HEK293 (cell line): ENCODE measurements around the gene ERICH4.

ENCODE experiments used
- CTCF ChIA-PET: fragments of 350-600 bp; formaldehyde crosslinking; extraction: SDS; loops from one replicate; lab custom pipeline; 2021; ENCODE audit warnings: antibody characterized with exemption; lab: Yijun Ruan, JAX
- POLR2A ChIA-PET: fragments of 300-600 bp; formaldehyde crosslinking; extraction: SDS; loops from one replicate; lab custom pipeline; 2020; ENCODE audit warnings: antibody characterized with exemption, inconsistent platforms; lab: Yijun Ruan, JAX
- H3K27ac ChIP-seq: fragments of 200-500 bp; sonication (Bioruptor generic); 2 replicates; pipeline ENCODE4 v1.5.1; 2014; ENCODE audit warnings: low read depth, low read length, control low read depth, inconsistent platforms; ENCODE audit errors: extremely low read depth
- H3K36me3 ChIP-seq, 2 experiments: fragments of 200-500 bp in 1 of 2; sonication (Bioruptor generic) in 1 of 2; 1 replicate in 1 of 2; 2 replicates in 1 of 2; pipeline ENCODE4 v1.5.1; 2014 to 2017; ENCODE audit warnings: inconsistent platforms in 2 of 2, low read length in 2 of 2; ENCODE audit not compliant: control insufficient read depth in 2 of 2, insufficient read depth in 1 of 2
- H3K4me1 ChIP-seq: fragments of 200-500 bp; sonication (Bioruptor generic); 2 replicates; pipeline ENCODE4 v1.5.1; 2014; ENCODE audit warnings: mild to moderate bottlenecking, low read length, inconsistent platforms; ENCODE audit not compliant: control insufficient read depth, insufficient read depth
- H3K4me3 ChIP-seq: 2 replicates; pipeline ENCODE4 v1.5.1; 2011; ENCODE audit warnings: low read depth, mild to moderate bottlenecking, control low read depth, low read length, moderate library complexity
- H3K9me3 ChIP-seq: fragments of 200-500 bp; sonication (Bioruptor generic); 2 replicates; pipeline ENCODE4 v1.5.1; 2014; ENCODE audit warnings: low read depth, low read length, inconsistent platforms; ENCODE audit not compliant: control insufficient read depth, insufficient read depth
- BCL11A ChIP-seq: fragments of 450-650 bp; formaldehyde crosslinking; IDR thresholded peaks from 2 replicates; pipeline ENCODE4 v1.5.1; 2016; ENCODE audit warnings: low read depth, missing biosample characterization, missing genetic modification characterization
- GLIS2 ChIP-seq: fragments of 450-650 bp; formaldehyde crosslinking; IDR thresholded peaks from 2 replicates; pipeline ENCODE4 v1.5.1; 2016; ENCODE audit warnings: missing biosample characterization, missing genetic modification characterization
- KLF10 ChIP-seq: fragments of 450-650 bp; IDR thresholded peaks from 2 replicates; pipeline ENCODE4 v1.5.1; 2018; ENCODE audit warnings: missing biosample characterization, mild to moderate bottlenecking, missing genetic modification characterization
- SETDB1 ChIP-seq: IDR thresholded peaks from one replicate; pipeline ENCODE4 v1.6.1; 2017; ENCODE audit warnings: mild to moderate bottlenecking, low read length, moderate library complexity, mixed read lengths; ENCODE audit not compliant: insufficient read length
- TRIM28 ChIP-seq: IDR thresholded peaks from 2 replicates; pipeline ENCODE4 v1.6.1; 2011; ENCODE audit warnings: low read length, control low read depth, borderline replicate concordance
- WT1 ChIP-seq: fragments of 450-650 bp; formaldehyde crosslinking; IDR thresholded peaks from 2 replicates; pipeline ENCODE4 v1.5.1; 2016; ENCODE audit warnings: missing biosample characterization, missing genetic modification characterization
- ZNF112 ChIP-seq: fragments of 450-650 bp; formaldehyde crosslinking; IDR thresholded peaks from 2 replicates; pipeline ENCODE4 v1.5.0; 2017; ENCODE audit warnings: missing biosample characterization, missing genetic modification characterization
- ZNF248 ChIP-seq: fragments of 450-650 bp; formaldehyde crosslinking; IDR thresholded peaks from 2 replicates; pipeline ENCODE4 v1.5.1; 2017; ENCODE audit warnings: missing biosample characterization, missing genetic modification characterization
- ZNF266 ChIP-seq: fragments of 450-650 bp; formaldehyde crosslinking; IDR thresholded peaks from 2 replicates; pipeline ENCODE4 v1.5.1; 2016; ENCODE audit warnings: missing biosample characterization, missing genetic modification characterization, low read depth
- ZNF571 ChIP-seq: fragments of 450-650 bp; formaldehyde crosslinking; IDR thresholded peaks from 2 replicates; pipeline ENCODE4 v1.5.0; 2017; ENCODE audit warnings: missing biosample characterization, missing genetic modification characterization
- ZNF837 ChIP-seq: fragments of 450-650 bp; formaldehyde crosslinking; IDR thresholded peaks from 2 replicates; pipeline ENCODE4 v1.5.1; 2016; ENCODE audit warnings: missing biosample characterization, missing genetic modification characterization
- ZSCAN23 ChIP-seq: fragments of 450-650 bp; formaldehyde crosslinking; IDR thresholded peaks from 2 replicates; pipeline ENCODE4 v1.5.1; 2016; ENCODE audit warnings: missing biosample characterization, missing genetic modification characterization
- ZXDB ChIP-seq: fragments of 450-650 bp; formaldehyde crosslinking; IDR thresholded peaks from 2 replicates; pipeline ENCODE4 v1.5.1; 2016; ENCODE audit warnings: missing biosample characterization, missing genetic modification characterization
- TF ChIP-seq, protein P1 (sequence below): fragments of 450-650 bp; formaldehyde crosslinking; conservative IDR thresholded peaks from 2 replicates; pipeline ENCODE4 v1.5.1; 2016; ENCODE audit warnings: low read depth, missing biosample characterization, missing genetic modification characterization
- TF ChIP-seq, protein P2 (sequence below): fragments of 450-650 bp; formaldehyde crosslinking; IDR thresholded peaks from 2 replicates; pipeline ENCODE4 v1.5.1; 2016; ENCODE audit warnings: missing biosample characterization, missing genetic modification characterization
- TF ChIP-seq, protein P3 (sequence below): fragments of 450-650 bp; formaldehyde crosslinking; IDR thresholded peaks from 2 replicates; pipeline ENCODE4 v1.5.1; 2016; ENCODE audit warnings: missing biosample characterization, missing genetic modification characterization
- TF ChIP-seq, protein P4 (sequence below): fragments of 450-650 bp; formaldehyde crosslinking; IDR thresholded peaks from 2 replicates; pipeline ENCODE4 v1.5.1; 2017; ENCODE audit warnings: missing biosample characterization, missing genetic modification characterization
- TF ChIP-seq, protein P5 (sequence below): fragments of 450-650 bp; formaldehyde crosslinking; IDR thresholded peaks from 2 replicates; pipeline ENCODE4 v1.5.1; 2016; ENCODE audit warnings: missing biosample characterization, missing genetic modification characterization, borderline replicate concordance
- TF ChIP-seq, protein P6 (sequence below): fragments of 450-650 bp; formaldehyde crosslinking; IDR thresholded peaks from 2 replicates; pipeline ENCODE4 v1.5.1; 2016; ENCODE audit warnings: missing biosample characterization, missing genetic modification characterization, low read depth

ERICH4 gene

DNA sequence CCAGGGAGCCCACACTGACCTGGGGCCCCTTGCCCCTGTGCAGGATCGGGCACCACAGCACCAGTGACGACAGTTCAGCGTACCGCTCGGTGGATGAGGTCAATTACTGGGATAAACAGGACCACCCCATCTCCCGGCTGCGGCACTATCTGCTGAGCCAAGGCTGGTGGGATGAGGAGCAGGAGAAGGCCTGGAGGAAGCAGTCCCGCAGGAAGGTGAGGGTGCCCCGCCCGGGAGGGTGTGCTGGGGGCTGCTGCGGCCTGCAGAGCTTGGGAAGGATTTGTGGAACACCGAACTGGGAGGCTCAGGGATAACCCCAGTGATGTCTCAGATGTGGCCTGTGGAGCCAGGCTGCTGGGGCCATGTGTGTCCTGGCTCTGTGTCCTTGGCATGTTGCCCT lies 20.0 kb upstream of the ERICH4 start:
- peaks cover 24 to 53% of the 10 kb centered on the region in 2 experiments for H3K36me3 ChIP-seq
- H3K27ac ChIP-seq, result no peak overlapping the region
- peaks cover 13% of the 10 kb centered on the region for H3K4me1 ChIP-seq
- POLR2A ChIA-PET, result no interaction called here
- H3K9me3 ChIP-seq, result no peaks in the 10 kb centered on the region
- CTCF ChIA-PET, result no interaction called here
- no peak overlapping the region for H3K4me3 ChIP-seq
- TF ChIP-seq, protein P1, sequence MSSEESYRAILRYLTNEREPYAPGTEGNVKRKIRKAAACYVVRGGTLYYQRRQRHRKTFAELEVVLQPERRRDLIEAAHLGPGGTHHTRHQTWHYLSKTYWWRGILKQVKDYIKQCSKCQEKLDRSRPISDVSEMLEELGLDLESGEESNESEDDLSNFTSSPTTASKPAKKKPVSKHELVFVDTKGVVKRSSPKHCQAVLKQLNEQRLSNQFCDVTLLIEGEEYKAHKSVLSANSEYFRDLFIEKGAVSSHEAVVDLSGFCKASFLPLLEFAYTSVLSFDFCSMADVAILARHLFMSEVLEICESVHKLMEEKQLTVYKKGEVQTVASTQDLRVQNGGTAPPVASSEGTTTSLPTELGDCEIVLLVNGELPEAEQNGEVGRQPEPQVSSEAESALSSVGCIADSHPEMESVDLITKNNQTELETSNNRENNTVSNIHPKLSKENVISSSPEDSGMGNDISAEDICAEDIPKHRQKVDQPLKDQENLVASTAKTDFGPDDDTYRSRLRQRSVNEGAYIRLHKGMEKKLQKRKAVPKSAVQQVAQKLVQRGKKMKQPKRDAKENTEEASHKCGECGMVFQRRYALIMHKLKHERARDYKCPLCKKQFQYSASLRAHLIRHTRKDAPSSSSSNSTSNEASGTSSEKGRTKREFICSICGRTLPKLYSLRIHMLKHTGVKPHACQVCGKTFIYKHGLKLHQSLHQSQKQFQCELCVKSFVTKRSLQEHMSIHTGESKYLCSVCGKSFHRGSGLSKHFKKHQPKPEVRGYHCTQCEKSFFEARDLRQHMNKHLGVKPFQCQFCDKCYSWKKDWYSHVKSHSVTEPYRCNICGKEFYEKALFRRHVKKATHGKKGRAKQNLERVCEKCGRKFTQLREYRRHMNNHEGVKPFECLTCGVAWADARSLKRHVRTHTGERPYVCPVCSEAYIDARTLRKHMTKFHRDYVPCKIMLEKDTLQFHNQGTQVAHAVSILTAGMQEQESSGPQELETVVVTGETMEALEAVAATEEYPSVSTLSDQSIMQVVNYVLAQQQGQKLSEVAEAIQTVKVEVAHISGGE (tag by site-specific recombination), result no peak
- TF ChIP-seq KLF10 (tag by site-specific recombination) (no peak), ZNF248 (tag by site-specific recombination) (no peak), ZNF266 (tag by site-specific recombination) (no peak), TRIM28 (no peak), ZXDB (tag by site-specific recombination) (no peak)
- TF ChIP-seq, protein P2, sequence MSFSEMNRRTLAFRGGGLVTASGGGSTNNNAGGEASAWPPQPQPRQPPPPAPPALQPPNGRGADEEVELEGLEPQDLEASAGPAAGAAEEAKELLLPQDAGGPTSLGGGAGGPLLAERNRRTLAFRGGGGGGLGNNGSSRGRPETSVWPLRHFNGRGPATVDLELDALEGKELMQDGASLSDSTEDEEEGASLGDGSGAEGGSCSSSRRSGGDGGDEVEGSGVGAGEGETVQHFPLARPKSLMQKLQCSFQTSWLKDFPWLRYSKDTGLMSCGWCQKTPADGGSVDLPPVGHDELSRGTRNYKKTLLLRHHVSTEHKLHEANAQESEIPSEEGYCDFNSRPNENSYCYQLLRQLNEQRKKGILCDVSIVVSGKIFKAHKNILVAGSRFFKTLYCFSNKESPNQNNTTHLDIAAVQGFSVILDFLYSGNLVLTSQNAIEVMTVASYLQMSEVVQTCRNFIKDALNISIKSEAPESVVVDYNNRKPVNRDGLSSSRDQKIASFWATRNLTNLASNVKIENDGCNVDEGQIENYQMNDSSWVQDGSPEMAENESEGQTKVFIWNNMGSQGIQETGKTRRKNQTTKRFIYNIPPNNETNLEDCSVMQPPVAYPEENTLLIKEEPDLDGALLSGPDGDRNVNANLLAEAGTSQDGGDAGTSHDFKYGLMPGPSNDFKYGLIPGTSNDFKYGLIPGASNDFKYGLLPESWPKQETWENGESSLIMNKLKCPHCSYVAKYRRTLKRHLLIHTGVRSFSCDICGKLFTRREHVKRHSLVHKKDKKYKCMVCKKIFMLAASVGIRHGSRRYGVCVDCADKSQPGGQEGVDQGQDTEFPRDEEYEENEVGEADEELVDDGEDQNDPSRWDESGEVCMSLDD (tag by site-specific recombination), result no peak

DNA sequence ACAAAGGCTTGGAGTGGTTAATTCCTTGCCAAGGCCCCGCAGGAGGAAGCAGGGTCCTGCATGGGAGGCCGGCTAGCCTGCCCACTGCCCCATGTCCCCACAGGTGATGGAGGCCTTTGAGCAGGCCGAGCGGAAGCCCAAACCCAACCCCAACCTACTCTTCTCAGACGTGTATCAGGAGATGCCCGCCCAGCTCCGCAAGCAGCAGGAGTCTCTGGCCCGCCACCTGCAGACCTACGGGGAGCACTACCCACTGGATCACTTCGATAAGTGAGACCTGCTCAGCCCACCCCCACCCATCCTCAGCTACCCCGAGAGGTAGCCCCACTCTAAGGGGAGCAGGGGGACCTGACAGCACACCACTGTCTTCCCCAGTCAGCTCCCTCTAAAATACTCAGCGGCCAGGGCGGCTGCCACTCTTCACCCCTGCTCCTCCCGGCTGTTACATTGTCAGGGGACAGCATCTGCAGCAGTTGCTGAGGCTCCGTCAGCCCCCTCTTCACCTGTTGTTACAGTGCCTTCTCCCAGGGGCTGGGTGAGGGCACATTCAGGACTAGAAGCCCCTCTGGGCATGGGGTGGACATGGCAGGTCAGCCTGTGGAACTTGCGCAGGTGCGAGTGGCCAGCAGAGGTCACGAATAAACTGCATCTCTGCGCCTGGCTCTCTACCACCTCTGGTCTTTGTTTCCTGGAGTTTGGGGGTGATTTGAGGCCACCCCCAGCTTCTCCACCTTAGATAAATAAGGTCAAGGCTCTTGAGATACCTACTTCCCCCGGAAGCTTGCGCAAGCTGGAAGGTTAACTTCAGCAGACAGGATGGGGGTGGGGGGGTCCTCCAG lies 18.4 kb upstream of the ERICH4 start:
- peaks cover 17 to 47% of the 10 kb centered on the region in 2 experiments; a peak in 2 of 3 replicates for H3K36me3 ChIP-seq
- ChIA-PET CTCF (interaction anchor here (0.6 to 1.1 kb wide), 2 partner anchors 15 to 70 kb away, joined by 3 to 6 read pairs; partner anchors contain the start of gene DMAC2), POLR2A (interaction anchor here (1.1 to 1.6 kb wide), 3 partner anchors 15 to 61 kb away, joined by 3 to 9 read pairs (median 3); partner anchors contain the start of genes B9D2 and DMAC2)
- no peak overlapping the region for H3K4me3 ChIP-seq
- peaks cover 13% of the 10 kb centered on the region for H3K4me1 ChIP-seq
- no peaks in the 10 kb centered on the region for H3K9me3 ChIP-seq
- H3K27ac ChIP-seq, result no peak overlapping the region
- TF ChIP-seq GLIS2 (tag by site-specific recombination) (no peak), ZNF571 (no peak), ZNF837 (tag by site-specific recombination) (no peak), ZNF112 (no peak), ZSCAN23 (tag by site-specific recombination) (no peak), BCL11A (tag by site-specific recombination) (no peak), WT1 (no peak), SETDB1 (no peak)
- TF ChIP-seq, protein P3, sequence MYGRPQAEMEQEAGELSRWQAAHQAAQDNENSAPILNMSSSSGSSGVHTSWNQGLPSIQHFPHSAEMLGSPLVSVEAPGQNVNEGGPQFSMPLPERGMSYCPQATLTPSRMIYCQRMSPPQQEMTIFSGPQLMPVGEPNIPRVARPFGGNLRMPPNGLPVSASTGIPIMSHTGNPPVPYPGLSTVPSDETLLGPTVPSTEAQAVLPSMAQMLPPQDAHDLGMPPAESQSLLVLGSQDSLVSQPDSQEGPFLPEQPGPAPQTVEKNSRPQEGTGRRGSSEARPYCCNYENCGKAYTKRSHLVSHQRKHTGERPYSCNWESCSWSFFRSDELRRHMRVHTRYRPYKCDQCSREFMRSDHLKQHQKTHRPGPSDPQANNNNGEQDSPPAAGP (tag by site-specific recombination), result no peak
- TF ChIP-seq, protein P4, sequence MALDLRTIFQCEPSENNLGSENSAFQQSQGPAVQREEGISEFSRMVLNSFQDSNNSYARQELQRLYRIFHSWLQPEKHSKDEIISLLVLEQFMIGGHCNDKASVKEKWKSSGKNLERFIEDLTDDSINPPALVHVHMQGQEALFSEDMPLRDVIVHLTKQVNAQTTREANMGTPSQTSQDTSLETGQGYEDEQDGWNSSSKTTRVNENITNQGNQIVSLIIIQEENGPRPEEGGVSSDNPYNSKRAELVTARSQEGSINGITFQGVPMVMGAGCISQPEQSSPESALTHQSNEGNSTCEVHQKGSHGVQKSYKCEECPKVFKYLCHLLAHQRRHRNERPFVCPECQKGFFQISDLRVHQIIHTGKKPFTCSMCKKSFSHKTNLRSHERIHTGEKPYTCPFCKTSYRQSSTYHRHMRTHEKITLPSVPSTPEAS (tag by site-specific recombination), result no peak
- TF ChIP-seq, protein P5, sequence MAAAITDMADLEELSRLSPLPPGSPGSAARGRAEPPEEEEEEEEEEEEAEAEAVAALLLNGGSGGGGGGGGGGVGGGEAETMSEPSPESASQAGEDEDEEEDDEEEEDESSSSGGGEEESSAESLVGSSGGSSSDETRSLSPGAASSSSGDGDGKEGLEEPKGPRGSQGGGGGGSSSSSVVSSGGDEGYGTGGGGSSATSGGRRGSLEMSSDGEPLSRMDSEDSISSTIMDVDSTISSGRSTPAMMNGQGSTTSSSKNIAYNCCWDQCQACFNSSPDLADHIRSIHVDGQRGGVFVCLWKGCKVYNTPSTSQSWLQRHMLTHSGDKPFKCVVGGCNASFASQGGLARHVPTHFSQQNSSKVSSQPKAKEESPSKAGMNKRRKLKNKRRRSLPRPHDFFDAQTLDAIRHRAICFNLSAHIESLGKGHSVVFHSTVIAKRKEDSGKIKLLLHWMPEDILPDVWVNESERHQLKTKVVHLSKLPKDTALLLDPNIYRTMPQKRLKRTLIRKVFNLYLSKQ, result no peak
- TF ChIP-seq, protein P6, sequence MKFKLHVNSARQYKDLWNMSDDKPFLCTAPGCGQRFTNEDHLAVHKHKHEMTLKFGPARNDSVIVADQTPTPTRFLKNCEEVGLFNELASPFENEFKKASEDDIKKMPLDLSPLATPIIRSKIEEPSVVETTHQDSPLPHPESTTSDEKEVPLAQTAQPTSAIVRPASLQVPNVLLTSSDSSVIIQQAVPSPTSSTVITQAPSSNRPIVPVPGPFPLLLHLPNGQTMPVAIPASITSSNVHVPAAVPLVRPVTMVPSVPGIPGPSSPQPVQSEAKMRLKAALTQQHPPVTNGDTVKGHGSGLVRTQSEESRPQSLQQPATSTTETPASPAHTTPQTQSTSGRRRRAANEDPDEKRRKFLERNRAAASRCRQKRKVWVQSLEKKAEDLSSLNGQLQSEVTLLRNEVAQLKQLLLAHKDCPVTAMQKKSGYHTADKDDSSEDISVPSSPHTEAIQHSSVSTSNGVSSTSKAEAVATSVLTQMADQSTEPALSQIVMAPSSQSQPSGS (tag by site-specific recombination), result no peak
